ENCODE measurements around the gene FAT4. TPM values are rescaled to one million over a fixed set of nuclear protein-coding genes. Genes with fewer than 3 reads are reported as not detected.

The FAT4 gene
- total RNA-seq, 4 donors from 2014 or later: 12.6 to 112 (median 20.4) TPM

DNA sequence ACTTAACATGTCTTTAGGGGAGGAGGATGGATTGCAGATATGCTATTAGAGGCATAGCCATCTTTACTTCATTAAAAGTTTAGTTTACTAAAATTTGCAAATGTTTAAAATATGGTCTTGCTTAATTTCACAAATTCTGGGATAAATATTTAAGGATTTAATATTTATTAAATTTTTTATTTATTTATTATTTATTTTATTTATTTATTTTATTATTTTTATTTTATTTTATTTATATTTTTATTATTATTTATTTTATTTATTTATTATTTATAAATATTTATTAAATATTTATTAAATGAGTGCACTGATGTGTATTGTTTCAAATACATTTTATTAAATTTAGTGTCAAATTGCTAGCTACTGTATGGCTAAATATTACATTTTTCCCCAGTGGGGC lies 46.0 kb downstream of the FAT4 start:
- H3K36me3 ChIP-seq: no peaks in the 10 kb centered on the region
- intact Hi-C loops (cut with DNase I; ENCODE audit: low total_unique reads): no loop called here
- H3K27me3 ChIP-seq: no peaks in the 10 kb centered on the region
- no peak overlapping the region for H3K4me3 ChIP-seq
- no peaks in the 10 kb centered on the region for H3K9me3 ChIP-seq
- no peak for DNase-seq
- no peak overlapping the region for H3K27ac ChIP-seq
- TF ChIP-seq, protein P1, sequence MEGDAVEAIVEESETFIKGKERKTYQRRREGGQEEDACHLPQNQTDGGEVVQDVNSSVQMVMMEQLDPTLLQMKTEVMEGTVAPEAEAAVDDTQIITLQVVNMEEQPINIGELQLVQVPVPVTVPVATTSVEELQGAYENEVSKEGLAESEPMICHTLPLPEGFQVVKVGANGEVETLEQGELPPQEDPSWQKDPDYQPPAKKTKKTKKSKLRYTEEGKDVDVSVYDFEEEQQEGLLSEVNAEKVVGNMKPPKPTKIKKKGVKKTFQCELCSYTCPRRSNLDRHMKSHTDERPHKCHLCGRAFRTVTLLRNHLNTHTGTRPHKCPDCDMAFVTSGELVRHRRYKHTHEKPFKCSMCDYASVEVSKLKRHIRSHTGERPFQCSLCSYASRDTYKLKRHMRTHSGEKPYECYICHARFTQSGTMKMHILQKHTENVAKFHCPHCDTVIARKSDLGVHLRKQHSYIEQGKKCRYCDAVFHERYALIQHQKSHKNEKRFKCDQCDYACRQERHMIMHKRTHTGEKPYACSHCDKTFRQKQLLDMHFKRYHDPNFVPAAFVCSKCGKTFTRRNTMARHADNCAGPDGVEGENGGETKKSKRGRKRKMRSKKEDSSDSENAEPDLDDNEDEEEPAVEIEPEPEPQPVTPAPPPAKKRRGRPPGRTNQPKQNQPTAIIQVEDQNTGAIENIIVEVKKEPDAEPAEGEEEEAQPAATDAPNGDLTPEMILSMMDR (IDR thresholded peaks at IDR 0.05): no peak
- no peak for TF ChIP-seq POLR2A (IDR thresholded peaks at IDR 0.05)
- H3K4me1 ChIP-seq: no peaks in the 10 kb centered on the region

Small RNA genes within 50 kb of the gene (small RNA-seq; reads per million reads assigned to genes)
- not detected for gene RF00019
